Spleen (tissue), 11 donors: ENCODE data around the gene RIBC2. TPM values are rescaled to one million over a fixed set of nuclear protein-coding genes. Genes with fewer than 3 reads are reported as not detected.

Experiments used
- DNase-seq: peaks from one replicate; pipeline ENCODE4 v3.0.0-alpha.2; 2020
- H3K27ac ChIP-seq, 8 donors: fragments of 200-600 bp; sonication (generic) in 7 of 8; 1 replicate in 4 of 8; 2 replicates in 4 of 8; pipeline versions ENCODE4 v1.5.0 to v1.8.0; 2016 to 2021; ENCODE audit warnings: inconsistent platforms in 4 of 8, mild to moderate bottlenecking in 4 of 8, moderate library complexity in 1 of 8
- H3K27me3 ChIP-seq, 7 donors: fragments of 200-600 bp; sonication (generic) in 6 of 7; replicated peaks in 1 of 7; 1 replicate in 4 of 7; 2 replicates in 3 of 7; pipeline versions ENCODE4 v1.5.0 to v1.8.0; 2016 to 2021; ENCODE audit warnings: inconsistent platforms in 3 of 7, mild to moderate bottlenecking in 1 of 7
- H3K36me3 ChIP-seq, 6 donors: fragments of 200-600 bp; sonication (generic) in 5 of 6; 1 replicate in 4 of 6; 2 replicates in 2 of 6; pipeline versions ENCODE4 v1.5.0 to v1.8.0; 2016 to 2021; ENCODE audit warnings: inconsistent platforms in 2 of 6
- H3K4me1 ChIP-seq, 6 donors: fragments of 200-600 bp; sonication (generic) in 5 of 6; 1 replicate in 3 of 6; 2 replicates in 3 of 6; pipeline versions ENCODE4 v1.5.0 to v1.8.0; 2016 to 2021; ENCODE audit warnings: inconsistent platforms in 3 of 6
- H3K4me3 ChIP-seq, 8 donors: fragments of 200-600 bp; sonication (generic) in 7 of 8; 1 replicate in 4 of 8; 2 replicates in 4 of 8; pipeline versions ENCODE4 v1.5.0 to v1.8.0; 2016 to 2021; ENCODE audit warnings: inconsistent platforms in 4 of 8, mild to moderate bottlenecking in 4 of 8, moderate library complexity in 2 of 8
- H3K9me3 ChIP-seq, 8 donors: fragments of 200-600 bp; sonication (generic) in 7 of 8; 1 replicate in 4 of 8; 2 replicates in 4 of 8; pipeline versions ENCODE4 v1.5.0 to v1.8.0; 2016 to 2021; ENCODE audit warnings: inconsistent platforms in 4 of 8
- POLR2A ChIP-seq, 3 donors: fragments of 450-650 bp; IDR thresholded peaks; one replicate each; pipeline ENCODE4 v1.5.1; 2017; ENCODE audit warnings: antibody characterized with exemption in 3 of 3, mild to moderate bottlenecking in 1 of 3
- POLR2AphosphoS5 ChIP-seq, 3 donors: sonication (generic); formaldehyde crosslinking; IDR thresholded peaks; one replicate each; pipeline ENCODE4 v1.5.1; 2017; ENCODE audit warnings: antibody characterized with exemption in 3 of 3
- WGBS, 5 donors: extraction: QIAGEN DNeasy Blood & Tissue Kit in 3 of 5; methylation state at CpG; one replicate each; pipeline versions ENCODE4 v1.1.5 to v1.1.7; 2013 to 2018; 5-methylcytosine and 5-hydroxymethylcytosine counted together
- intact Hi-C: fragments of 100-400 bp; cut with DNase I; formaldehyde crosslinking; loops from one replicate; pipeline ENCODE4 v1.15.0; 2023; ENCODE audit warnings: low total_unique reads
- polyA plus RNA-seq, 3 donors: library from polyadenylated mRNA; stranded (reverse); fragments of 200-250 nt; gene quantifications; one replicate each; pipeline ENCODE4 v1.2.1, GENCODE V29; 2013
- total RNA-seq, 7 donors: library from RNA; depleted of rRNA in 3 of 7; stranded (reverse); fragments of >200 nt in 3 of 7; fragmentation: NEBNext Ultra II Directional in 4 of 7; extraction: Animal tissue kit (Norgen Biotek cat#: 25700) in 4 of 7; gene quantifications; one replicate each; pipeline versions ENCODE4 v1.1.0 to v1.2.1, GENCODE V29; 2016 to 2021
- TF ChIP-seq, protein P1 (sequence below), 11 experiments: fragments of 200-600 bp in 7 of 11; fragments of 450-650 bp in 4 of 11; sonication (generic) in 4 of 11; IDR thresholded peaks in 8 of 11; conservative IDR thresholded peaks in 3 of 11; 1 replicate in 7 of 11; 2 replicates in 4 of 11; pipeline versions ENCODE4 v1.4.0 to v1.8.0; 2016 to 2021; ENCODE audit warnings: antibody characterized with exemption in 11 of 11, inconsistent platforms in 4 of 11, mild to moderate bottlenecking in 1 of 11
- donor health status: healthy with polysubstance abuse.
- donor health status: DM: no; HTN: no; CAD: no; lungs with moderate emphysema.
- donor health status: DM: no; HTN: no; CAD: no.
- donor health status: Bipolar disorder and iron deficiency.
- donor health status: healthy.
- donor health status: DM: no; HTN: no; CAD: no.
- donor health status: DM: yes; HTN: yes; CAD: no.

The RIBC2 gene
- total and polyA plus RNA-seq, 10 donors, result 0.27 to 0.83 (median 0.37) TPM; not detected in 4

DNA sequence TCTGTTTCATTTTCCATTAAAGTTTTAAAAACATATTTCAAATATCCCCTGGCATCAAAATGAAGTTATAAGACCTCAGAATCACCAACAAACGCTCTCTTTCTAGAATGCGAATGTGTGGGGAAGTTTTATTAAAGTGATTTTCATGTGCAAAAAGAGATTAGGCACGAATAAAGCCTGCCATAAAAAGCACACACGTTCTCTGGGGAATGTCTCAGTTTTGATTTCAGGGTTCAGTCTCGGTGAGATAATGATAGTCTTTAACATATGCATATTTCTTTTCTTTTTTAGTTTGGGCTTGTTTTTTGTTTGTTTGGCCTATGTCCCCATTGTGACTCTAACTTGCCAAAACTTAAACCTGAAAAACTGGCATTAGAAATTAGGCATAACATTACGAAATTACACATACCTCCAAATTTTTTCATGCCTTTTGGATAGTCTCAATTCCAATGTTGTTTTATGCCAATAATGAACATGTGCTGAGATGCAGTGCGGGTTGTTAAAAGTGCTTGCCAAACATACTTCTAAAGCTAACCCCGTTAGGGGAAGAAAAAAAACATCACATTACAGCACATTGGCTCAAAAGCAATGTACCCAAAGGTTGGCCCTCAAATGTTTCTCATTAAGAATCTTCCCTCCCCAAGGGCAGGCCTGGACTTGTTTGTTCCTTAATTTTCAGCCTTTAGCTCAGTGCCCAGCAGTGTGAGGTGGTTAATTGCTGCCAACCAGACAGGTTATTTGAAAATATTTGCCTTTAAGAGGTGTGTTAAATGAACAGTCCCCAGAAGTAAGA lies 56.0 kb downstream of the RIBC2 start:
- 69 to 81% (median 77%) methylated on average over 8 of the region's 8 CpGs for WGBS, 5 donors
- H3K4me1 ChIP-seq, result no peaks in the 10 kb centered on the region
- intact Hi-C loops, result no loop called here
- H3K27ac ChIP-seq, result no peak overlapping the region
- H3K4me3 ChIP-seq, result no peak overlapping the region
- no peaks in the 10 kb centered on the region for H3K36me3 ChIP-seq
- peaks cover 0 to 18% (median 6%) of the 10 kb centered on the region in 8 donors for H3K9me3 ChIP-seq
- DNase-seq, result no peak
- peaks cover 0 to 3% (median 0%) of the 10 kb centered on the region in 7 donors for H3K27me3 ChIP-seq
- TF ChIP-seq, protein P1, sequence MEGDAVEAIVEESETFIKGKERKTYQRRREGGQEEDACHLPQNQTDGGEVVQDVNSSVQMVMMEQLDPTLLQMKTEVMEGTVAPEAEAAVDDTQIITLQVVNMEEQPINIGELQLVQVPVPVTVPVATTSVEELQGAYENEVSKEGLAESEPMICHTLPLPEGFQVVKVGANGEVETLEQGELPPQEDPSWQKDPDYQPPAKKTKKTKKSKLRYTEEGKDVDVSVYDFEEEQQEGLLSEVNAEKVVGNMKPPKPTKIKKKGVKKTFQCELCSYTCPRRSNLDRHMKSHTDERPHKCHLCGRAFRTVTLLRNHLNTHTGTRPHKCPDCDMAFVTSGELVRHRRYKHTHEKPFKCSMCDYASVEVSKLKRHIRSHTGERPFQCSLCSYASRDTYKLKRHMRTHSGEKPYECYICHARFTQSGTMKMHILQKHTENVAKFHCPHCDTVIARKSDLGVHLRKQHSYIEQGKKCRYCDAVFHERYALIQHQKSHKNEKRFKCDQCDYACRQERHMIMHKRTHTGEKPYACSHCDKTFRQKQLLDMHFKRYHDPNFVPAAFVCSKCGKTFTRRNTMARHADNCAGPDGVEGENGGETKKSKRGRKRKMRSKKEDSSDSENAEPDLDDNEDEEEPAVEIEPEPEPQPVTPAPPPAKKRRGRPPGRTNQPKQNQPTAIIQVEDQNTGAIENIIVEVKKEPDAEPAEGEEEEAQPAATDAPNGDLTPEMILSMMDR (IDR thresholded peaks at IDR 0.05 in 8 of 11, conservative IDR thresholded peaks at IDR 0.05 in 3 of 11), result no peak
- TF ChIP-seq POLR2AphosphoS5 (IDR thresholded peaks at IDR 0.05) (no peak), POLR2A (IDR thresholded peaks at IDR 0.05) (no peak)

DNA sequence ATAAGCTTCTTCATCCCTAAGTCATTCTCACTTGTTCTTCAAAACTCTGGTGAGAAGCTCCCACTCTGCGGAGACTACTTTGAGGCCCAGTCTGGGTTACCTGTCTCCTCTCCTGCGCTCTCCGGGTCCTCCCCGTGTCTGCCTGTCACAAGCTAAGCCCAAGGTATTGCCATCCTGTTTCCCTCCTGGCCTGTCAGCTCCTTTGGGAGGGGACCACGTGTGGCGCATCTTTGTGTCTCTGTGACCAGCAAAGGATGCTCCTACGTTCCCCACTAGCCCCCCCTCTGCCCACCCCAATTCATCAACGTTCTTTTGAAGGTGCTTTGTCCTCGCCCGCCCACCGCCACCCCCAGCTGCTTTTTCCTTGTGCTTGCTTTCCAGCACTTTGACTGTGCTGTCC lies 57.4 kb downstream of the RIBC2 start:
- Histone ChIP-seq H3K36me3 (no peaks in the 10 kb centered on the region), H3K27me3 (peaks cover 0 to 5% (median 0%) of the 10 kb centered on the region in 7 donors), H3K4me3 (no peak overlapping the region), H3K9me3 (peaks cover 0 to 18% (median 6%) of the 10 kb centered on the region in 8 donors), H3K27ac (no peak overlapping the region), H3K4me1 (no peaks in the 10 kb centered on the region)
- peak; percentile 12 for DNase-seq
- no peak for TF ChIP-seq POLR2AphosphoS5 (IDR thresholded peaks at IDR 0.05)
- no peak for TF ChIP-seq POLR2A (IDR thresholded peaks at IDR 0.05)
- TF ChIP-seq, protein P1 (IDR thresholded peaks at IDR 0.05 in 8 of 11, conservative IDR thresholded peaks at IDR 0.05 in 3 of 11), result no peak
- intact Hi-C loops, result no loop called here
- WGBS, 5 donors, result 79 to 83% (median 83%) methylated on average over 11 of the region's 11 CpGs

DNA sequence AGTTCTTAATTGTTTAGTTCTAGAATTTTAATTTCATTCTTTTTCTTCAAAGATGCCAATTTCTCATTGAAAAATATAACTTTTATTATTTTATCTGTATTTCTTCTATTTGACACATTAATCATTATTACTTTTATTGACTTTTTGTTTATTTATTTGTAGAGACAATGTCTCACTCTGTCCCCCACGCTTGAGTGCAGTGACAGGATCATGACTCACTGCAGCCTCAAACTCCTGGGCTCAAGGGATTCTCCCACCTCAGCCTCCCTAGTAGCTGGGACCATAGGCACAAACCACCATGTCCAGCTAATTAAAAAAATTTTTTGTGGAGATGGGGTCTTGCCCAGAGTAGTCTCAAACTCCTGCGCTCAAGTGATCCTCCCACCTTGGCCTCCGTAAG lies 58.9 kb downstream of the RIBC2 start:
- WGBS, 5 donors, result 86 to 96% (median 93%) methylated on average over 3 of the region's 3 CpGs
- H3K27me3 ChIP-seq, result peaks cover 0 to 19% (median 0%) of the 10 kb centered on the region in 7 donors
- intact Hi-C loops, result no loop called here
- H3K9me3 ChIP-seq, result peaks cover 0 to 5% (median 0%) of the 10 kb centered on the region in 8 donors
- H3K4me1 ChIP-seq, result no peaks in the 10 kb centered on the region
- H3K36me3 ChIP-seq, result no peaks in the 10 kb centered on the region
- TF ChIP-seq, protein P1 (IDR thresholded peaks at IDR 0.05 in 8 of 11, conservative IDR thresholded peaks at IDR 0.05 in 3 of 11), result no peak
- no peak for TF ChIP-seq POLR2AphosphoS5 (IDR thresholded peaks at IDR 0.05)
- TF ChIP-seq POLR2A (IDR thresholded peaks at IDR 0.05), result no peak
- H3K4me3 ChIP-seq, result no peak overlapping the region
- DNase-seq, result no peak
- no peak overlapping the region for H3K27ac ChIP-seq

DNA sequence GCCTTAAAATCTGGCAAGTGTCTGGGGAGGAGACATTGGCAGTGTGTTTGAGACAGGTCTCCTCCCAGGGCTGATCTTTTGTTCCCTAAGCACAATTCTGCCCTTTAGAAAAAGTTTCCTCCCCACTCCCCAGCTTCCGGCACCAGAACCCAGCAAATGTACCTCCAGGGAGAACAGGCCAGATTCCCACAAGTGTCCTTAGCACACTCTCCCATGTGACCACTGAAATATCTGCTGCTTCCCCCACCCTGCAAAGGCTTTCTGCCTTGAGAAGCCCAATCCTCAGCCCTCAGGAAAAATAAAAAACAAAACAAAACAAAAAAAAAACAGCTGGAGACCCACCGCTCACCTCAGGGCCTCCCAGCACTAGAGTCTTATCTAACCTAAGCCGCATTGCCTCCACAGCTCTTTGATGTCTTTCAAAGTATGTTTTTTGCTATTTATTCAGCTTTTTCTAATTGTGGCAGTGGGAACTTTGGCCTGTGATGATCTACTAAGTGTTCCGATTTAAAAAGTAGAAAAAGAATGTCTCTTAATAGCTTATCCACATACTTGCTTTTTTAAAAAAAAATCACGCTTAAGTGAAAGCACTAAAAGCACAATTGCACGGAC lies 60.2 kb downstream of the RIBC2 start:
- 71 to 88% (median 82%) methylated on average over 6 of the region's 6 CpGs for WGBS, 5 donors
- H3K4me3 ChIP-seq, result no peak overlapping the region
- H3K27ac ChIP-seq, result peak overlapping the region in 3 of 8 donors; percentile 11 to 21 (median 12)
- DNase-seq, result peak; percentile 5
- intact Hi-C loops, result no loop called here
- TF ChIP-seq, protein P1 (IDR thresholded peaks at IDR 0.05 in 8 of 11, conservative IDR thresholded peaks at IDR 0.05 in 3 of 11), result no peak
- TF ChIP-seq POLR2AphosphoS5 (IDR thresholded peaks at IDR 0.05), result no peak
- TF ChIP-seq POLR2A (IDR thresholded peaks at IDR 0.05), result no peak
- H3K9me3 ChIP-seq, result no peaks in the 10 kb centered on the region
- H3K4me1 ChIP-seq, result no peaks in the 10 kb centered on the region
- no peaks in the 10 kb centered on the region for H3K36me3 ChIP-seq
- H3K27me3 ChIP-seq, result peaks cover 0 to 21% (median 0%) of the 10 kb centered on the region in 7 donors
